ENCODE results near the gene FIZ1.

Gene FIZ1

GRCh38 chr19:55635334-55635717 lies 36.0 kb upstream of the FIZ1 start:
- peak; percentile 20 to 31 for DNase-seq

DNA sequence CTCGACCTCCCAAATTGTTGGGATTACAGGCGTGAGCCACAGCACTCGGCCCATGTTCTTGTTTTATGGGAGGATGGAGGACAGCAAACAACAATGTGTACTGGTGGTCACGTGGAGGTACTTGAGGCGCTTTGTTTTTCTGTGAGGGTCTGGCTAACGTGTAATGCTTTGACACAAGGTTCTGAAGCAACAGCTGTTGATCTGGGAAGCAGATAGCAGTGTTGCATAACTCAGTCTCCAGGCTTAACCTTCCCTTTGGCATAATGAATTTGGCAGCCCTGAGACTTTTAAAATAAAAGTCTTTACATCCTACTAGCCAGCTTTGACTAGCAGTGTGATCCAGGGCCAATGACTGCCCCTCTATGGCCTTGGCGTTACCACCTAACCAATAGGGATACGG lies 34.5 kb upstream of the FIZ1 start:
- no peak for DNase-seq

DNA sequence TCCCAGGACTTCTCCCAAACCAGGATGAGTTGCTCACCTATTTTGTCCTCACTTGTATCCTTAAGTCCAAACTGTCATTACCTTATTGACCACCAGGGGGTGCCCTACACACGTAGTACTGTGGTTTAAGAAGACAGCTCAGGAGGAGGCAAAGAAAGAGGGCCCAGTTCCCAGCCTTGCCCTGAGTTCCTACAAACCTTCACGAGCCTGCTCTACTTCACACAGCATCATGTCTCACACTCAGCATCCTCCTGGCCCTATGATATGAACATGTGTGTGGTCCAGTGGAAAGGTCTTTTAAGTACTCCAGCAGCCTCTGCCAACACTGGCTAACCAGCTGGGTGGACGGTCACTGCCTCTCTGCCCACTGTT lies 33.1 kb upstream of the FIZ1 start:
- DNase-seq: peak; percentile 87 to 93

DNA sequence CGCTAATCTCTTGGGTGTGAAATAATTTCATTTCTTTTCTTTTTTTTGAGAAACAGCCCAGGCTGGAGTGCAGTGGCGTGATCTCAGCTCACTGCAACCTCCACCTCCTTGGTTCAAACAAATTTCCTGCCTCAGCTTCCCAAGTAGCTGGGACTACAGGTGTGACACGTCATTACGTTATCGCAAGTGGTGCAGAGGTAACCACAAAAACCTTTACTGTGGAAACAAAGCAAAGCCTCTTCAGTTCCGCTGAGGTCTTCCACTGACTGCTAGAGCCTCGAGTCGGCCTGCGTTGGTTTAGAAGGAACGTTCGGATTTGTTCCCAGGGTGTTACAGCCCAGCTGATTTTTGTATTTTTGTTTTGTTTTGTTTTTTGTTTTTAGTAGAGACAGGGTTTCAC lies 27.0 kb upstream of the FIZ1 start:
- peak; percentile 68 to 82 for DNase-seq

DNA sequence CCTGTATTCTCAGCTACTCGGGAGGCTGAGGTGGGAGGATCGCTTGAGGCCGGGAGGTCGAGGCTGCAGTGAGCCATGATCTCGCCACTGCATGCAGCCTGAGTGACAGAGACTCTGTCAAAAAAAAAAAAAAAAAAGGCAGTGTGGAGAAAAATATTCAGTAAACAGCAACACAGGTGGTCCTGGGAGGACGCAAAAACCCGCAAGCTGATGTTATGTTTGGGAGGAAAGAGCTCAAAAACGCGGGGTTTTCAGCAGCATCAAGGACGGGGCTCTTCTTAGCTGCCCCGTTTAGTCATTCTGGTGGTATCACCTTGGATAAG lies 25.6 kb upstream of the FIZ1 start:
- DNase-seq: no peak

DNA sequence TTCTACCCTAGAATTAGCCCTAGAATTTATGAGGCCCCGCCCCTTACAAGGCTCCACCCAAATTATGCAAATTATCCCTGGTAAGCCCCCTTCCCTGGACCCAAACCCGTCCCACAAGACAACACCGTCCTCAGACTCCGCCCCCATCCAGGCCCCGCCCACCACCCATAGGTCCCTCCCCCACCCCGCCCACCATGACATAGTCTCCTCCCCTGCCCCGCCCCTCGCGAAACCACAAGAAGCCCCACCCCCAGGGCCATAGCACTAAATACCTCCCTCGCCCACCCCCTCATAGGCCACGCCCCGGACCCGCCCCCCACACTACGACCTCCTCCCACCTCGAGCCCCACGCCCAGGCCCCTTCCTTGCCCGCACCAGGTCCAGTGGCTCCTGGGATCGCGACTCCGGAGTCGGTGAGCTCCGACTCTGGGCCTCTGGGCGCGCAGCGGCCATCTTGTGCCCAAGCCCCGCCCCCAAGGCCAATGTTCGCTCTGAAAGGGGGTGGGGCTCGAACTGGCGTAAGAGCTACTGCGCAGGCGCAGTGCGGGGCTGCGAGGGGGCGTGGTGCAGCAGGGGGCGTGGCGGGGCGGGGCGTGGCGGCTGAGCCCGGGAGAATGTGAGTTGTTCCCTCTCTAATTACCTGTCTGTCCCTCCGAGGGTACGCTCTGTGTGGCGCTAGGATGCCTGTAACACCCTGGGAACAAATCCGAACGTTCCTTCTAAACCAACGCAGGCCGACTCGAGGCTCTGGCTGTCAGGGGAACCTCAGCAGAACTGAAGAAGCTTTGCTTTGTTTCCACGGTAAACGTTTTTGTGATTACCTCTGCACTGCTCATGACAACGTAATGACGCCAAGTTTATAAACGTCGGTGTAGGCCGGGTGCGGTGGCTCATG lies 25.0 kb upstream of the FIZ1 start, which contains the start of gene ZNF784:
ZNF784 (minus strand) TSS at position 458 of the 895 bp plus-strand sequence; CDS start at position 453, 5 bp downstream.
- peak; percentile 92 to 93 for DNase-seq

DNA sequence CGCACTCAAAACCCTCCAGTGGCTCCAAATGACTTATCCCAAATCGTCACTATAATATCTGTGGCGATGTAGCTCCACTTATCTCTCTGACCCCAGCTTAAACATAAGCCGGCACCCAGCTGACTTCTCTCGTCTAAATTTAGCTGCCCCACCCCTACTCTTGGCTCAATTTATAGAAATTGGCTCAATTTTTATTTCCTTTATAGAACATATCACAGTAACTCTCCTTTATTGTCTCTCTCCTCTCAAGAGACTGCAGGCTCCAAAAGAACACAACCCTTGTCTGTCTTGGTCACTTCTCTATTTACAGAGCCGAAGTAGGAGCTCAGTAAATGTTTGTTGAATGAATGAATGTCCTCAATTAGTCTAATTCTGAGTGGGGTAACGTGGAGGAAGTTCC lies 24.2 kb upstream of the FIZ1 start:
- no peak for DNase-seq

GRCh38 chr19:55623130-55623529 lies 23.8 kb upstream of the FIZ1 start:
- DNase-seq: no peak

DNA sequence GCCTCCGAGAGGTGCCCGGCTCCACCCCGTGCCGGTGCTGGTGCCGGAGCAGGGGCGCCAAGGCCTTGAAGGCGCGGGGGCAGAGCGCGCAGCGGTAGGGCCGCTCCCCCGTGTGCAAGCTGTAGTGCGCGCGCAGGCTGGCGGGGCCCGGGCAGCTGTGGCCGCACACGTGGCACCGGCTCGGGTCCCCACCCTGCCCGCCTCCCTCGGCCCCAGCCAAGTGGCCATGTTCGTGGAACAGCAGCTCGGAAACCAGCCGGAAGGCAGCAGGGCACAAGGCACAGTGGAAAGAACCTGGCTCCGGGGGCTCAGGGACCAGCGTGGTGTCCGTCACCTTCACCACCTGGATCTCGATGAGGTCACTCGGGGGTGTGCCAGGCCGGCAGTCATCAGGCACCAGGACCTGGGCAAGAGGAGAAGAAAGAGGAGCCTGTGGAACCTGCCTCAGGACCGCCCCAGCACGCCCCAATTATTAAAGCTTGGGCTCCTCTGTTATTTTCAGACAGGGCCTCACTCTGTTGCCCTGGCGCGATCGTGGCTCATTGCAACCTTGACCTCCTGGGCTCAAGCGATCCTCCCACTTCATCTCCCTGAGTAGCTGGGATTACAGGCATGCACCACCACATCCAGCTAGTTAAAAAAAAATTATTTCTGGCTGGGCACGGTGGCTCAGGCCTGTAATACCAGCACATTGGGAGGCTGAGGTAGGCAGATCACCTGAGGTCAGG lies 23.1 kb upstream of the FIZ1 start:
- no peak for DNase-seq

GRCh38 chr19:55621673-55622231 lies 22.4 kb upstream of the FIZ1 start:
- DNase-seq: no peak

GRCh38 chr19:55621205-55621672 lies 21.9 kb upstream of the FIZ1 start:
- no peak for DNase-seq

- DNase-seq: peak in 1 of 2 donors; percentile 65
These were observed 21.3 kb upstream of the FIZ1 start for GRCh38 chr19:55620410-55621204.

- DNase-seq: no peak
These were observed 20.0 kb upstream of the FIZ1 start for GRCh38 chr19:55619286-55619685.

- DNase-seq: no peak
These were observed 19.1 kb upstream of the FIZ1 start for GRCh38 chr19:55618426-55618825.

DNA sequence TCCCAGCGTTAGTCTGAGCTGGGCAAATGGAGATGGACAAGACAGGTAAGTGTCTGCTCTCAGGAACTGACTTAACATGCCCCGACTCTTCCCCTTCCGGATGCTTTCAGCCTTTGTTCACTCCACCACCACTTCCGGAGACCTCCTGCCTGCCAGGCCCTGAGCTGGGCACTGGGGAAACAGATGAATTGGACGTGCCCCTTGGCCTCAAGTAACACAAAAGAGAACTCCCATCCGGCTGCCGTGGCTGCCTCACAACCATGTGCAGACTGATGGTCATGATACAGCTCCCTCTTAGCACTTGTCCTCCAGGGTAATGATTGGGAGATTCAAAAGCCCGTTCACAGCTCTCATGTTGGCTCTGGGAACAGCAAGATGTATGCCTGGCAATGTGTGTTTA lies 18.1 kb upstream of the FIZ1 start:
- DNase-seq: no peak

DNA sequence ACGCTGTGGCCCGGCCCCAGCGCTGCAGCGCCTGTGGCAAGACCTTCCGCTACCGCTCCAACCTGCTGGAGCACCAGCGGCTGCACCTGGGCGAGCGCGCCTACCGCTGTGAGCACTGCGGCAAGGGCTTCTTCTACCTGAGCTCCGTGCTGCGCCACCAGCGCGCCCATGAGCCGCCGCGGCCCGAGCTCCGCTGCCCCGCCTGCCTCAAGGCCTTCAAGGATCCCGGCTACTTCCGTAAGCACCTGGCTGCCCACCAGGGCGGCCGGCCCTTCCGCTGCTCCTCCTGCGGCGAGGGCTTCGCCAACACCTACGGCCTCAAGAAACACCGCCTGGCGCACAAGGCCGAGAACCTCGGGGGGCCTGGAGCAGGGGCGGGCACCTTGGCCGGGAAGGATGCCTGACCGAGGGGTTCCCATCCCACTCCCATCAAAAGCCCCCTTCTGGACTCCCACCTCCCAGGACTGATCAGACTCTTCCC lies 17.1 kb upstream of the FIZ1 start:
- no peak for DNase-seq

- DNase-seq: no peak
These were observed 16.5 kb upstream of the FIZ1 start for GRCh38 chr19:55615543-55616394.

DNA sequence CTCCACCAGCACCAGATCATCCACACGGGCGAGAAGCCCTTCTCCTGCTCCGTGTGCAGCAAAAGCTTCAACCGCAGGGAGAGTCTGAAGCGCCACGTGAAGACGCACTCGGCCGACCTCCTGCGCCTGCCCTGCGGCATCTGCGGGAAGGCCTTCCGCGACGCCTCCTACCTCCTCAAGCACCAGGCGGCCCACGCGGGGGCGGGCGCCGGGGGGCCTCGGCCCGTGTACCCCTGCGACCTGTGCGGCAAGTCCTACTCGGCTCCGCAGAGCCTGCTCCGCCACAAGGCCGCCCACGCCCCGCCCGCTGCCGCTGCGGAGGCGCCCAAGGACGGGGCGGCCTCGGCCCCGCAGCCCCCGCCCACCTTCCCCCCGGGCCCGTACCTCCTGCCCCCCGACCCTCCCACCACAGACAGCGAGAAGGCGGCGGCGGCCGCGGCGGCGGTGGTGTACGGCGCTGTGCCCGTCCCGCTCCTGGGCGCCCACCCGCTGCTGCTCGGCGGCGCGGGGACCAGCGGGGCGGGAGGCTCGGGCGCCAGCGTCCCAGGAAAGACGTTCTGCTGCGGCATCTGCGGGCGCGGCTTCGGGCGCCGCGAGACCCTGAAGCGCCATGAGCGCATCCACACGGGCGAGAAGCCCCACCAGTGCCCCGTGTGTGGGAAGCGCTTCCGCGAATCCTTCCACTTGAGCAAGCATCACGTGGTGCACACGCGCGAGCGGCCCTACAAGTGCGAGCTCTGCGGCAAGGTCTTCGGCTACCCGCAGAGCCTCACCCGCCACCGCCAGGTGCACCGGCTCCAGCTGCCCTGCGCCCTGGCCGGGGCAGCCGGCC lies 15.6 kb upstream of the FIZ1 start:
- DNase-seq: no peak

DNA sequence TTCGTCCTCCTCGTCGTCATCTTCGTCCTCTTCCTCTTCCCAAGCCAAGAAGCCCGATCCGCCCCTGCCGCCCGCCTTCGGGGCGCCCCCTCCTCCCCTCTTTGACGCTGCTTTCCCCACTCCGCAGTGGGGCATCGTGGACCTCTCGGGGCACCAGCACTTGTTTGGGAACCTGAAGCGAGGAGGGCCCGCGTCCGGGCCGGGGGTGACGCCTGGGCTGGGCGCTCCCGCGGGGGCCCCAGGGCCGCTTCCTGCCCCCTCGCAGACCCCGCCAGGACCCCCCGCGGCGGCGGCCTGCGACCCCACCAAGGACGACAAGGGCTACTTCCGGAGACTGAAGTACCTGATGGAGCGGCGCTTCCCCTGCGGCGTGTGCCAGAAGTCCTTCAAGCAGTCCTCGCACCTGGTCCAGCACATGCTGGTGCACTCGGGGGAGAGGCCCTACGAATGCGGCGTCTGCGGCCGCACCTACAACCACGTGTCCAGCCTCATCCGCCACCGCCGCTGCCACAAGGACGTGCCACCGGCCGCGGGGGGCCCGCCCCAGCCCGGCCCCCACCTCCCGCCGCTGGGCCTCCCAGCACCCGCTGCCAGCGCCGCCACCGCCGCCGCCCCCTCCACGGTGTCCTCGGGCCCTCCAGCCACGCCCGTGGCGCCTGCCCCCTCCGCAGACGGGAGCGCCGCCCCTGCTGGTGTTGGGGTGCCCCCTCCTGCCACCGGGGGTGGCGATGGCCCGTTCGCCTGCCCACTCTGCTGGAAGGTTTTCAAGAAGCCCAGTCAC lies 14.8 kb upstream of the FIZ1 start:
- no peak for DNase-seq

DNA sequence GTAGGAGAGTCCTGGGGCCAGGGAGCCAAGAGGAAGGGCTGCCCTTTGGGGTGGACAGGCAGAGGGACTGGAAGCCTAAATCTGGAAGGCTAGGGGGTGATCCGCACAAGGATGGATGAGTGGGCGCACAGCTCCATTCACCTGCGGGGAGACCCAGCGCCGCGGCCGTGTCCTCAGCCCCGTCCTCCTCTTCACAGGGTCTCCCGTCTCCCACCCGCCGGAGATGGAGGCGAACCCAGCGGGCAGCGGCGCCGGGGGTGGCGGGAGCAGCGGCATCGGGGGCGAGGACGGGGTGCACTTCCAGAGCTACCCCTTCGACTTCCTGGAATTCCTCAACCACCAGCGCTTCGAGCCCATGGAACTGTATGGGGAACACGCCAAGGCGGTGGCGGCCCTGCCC lies 14.1 kb upstream of the FIZ1 start:
- DNase-seq: no peak
